A673 (cell line): ENCODE measurements around the gene HPSE2.

Experiments
- CTCF ChIP-seq: fragments of 300-800, 200-600 bp; sonication (generic); conservative IDR thresholded peaks from 2 replicates; pipeline ENCODE4 v1.5.1; 2017; ENCODE audit warnings: low read depth, mild to moderate bottlenecking, antibody characterized with exemption, low read length, moderate library complexity, mixed read lengths
- EZH2 ChIP-seq: fragments of 200-600 bp; sonication (generic); IDR thresholded peaks from 2 replicates; pipeline ENCODE4 v1.6.1; 2017; ENCODE audit warnings: borderline replicate concordance, low read depth, mild to moderate bottlenecking, mixed read lengths, antibody characterized with exemption, low read length; ENCODE audit not compliant: poor library complexity, severe bottlenecking

DNA sequence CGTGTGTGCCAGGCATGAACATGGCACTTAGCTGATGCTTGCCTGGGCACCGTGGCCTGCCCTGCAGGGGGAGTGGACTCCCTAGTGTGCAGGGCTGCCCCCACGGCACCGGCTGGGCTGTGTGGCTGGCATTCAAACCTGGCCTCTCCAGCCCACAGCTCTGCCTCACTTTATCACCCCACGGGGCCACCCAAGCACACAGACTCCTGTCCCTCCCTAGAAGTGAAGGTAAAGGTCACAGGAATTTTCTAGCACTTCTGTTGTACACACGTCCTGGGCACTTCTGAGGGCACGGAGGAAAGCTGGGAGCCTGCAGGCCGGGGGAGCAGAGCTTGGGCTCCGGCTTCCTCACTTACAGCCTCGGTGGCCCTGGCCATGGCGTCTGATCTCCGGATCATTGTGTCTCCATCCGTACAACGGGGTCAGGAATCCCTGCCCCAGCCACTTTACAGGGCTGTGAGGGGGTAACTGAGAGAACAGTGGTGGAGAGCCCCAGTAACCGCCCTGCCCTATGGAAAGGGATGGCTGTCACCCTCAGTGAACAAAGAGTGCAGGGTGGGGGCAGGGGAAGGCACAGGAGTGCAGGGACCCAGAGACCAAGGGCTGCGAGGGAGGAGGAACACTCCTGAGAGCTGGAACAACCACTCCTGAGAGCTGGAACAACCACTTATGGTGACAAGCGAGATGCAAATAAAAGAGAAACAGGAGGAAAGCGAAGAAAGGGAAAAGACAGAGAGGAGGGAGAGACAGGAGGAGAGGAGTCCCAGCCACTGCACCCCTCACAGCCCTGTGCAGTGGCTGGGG, 816.8 kb downstream of the HPSE2 start:
- TF ChIP-seq CTCF (no peak), EZH2 (no peak)
